ENCODE results near the gene PADI4. TPM values are rescaled to one million over a fixed set of nuclear protein-coding genes. Genes with fewer than 3 reads are reported as not detected.

PADI4 gene
- total RNA-seq, 1 experiment from 2014 or later = 7.7 TPM

DNA sequence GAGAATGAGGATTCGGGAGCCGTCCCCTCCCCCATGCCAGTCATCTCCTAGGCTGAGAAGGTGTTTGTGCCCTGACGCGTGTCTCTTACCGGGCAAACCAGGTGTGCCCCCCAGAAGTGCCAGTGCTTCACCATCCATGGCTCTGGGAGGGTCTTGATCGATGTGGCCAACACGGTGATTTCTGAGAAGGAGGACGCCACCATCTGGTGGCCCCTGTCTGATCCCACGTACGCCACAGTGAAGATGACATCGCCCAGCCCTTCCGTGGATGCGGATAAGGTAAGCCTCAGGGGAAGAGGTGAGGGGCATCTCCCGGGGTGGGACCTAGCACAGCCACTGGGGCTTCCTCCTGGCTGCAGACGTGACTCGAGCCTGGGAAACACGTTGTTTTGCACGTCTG is 65.0 kb downstream of the PADI4 start:
- intact Hi-C loops (cut with micrococcal nuclease; ENCODE audit: unreplicated experiment) = no loop called here
- H3K36me3 ChIP-seq (ENCODE audit: low read depth) = no peaks in the 10 kb centered on the region
- BruUV-seq (replicated peaks) = no TSS peak
- H3K4me1 ChIP-seq (replicated peaks; ENCODE audit: insufficient read depth) = peaks cover 40% of the 10 kb centered on the region
- no peaks in the 10 kb centered on the region for H3K79me2 ChIP-seq (ENCODE audit: low read depth)
- POLR2A ChIA-PET (ENCODE audit: unreplicated experiment) = no interaction called here
- H3F3A ChIP-seq (ENCODE audit: insufficient read depth, low read depth) = peaks cover 26% of the 10 kb centered on the region
- H2AFZ ChIP-seq = no peak overlapping the region
- H3K27me3 ChIP-seq (ENCODE audit: insufficient read depth, low read depth) = no peaks in the 10 kb centered on the region
- CTCF ChIA-PET = interaction anchor here (0.6 kb wide), 1 partner anchor 12 kb away, joined by 11 read pairs; no protein-coding TSS in a partner anchor
- no peak for DNase-seq
- H3K9me2 ChIP-seq (ENCODE audit: insufficient read depth) = no peaks in the 10 kb centered on the region
- TF ChIP-seq, protein P1, sequence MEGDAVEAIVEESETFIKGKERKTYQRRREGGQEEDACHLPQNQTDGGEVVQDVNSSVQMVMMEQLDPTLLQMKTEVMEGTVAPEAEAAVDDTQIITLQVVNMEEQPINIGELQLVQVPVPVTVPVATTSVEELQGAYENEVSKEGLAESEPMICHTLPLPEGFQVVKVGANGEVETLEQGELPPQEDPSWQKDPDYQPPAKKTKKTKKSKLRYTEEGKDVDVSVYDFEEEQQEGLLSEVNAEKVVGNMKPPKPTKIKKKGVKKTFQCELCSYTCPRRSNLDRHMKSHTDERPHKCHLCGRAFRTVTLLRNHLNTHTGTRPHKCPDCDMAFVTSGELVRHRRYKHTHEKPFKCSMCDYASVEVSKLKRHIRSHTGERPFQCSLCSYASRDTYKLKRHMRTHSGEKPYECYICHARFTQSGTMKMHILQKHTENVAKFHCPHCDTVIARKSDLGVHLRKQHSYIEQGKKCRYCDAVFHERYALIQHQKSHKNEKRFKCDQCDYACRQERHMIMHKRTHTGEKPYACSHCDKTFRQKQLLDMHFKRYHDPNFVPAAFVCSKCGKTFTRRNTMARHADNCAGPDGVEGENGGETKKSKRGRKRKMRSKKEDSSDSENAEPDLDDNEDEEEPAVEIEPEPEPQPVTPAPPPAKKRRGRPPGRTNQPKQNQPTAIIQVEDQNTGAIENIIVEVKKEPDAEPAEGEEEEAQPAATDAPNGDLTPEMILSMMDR (conservative IDR thresholded peaks at IDR 0.05) = no peak
- TF ChIP-seq EZH2 (IDR thresholded peaks at IDR 0.05; ENCODE audit: low read depth) = no peak
- H3K27ac ChIP-seq = no peak overlapping the region
- H3K4me2 ChIP-seq = no peak overlapping the region
- H4K20me1 ChIP-seq (ENCODE audit: insufficient read depth) = no peaks in the 10 kb centered on the region
- H3K4me3 ChIP-seq = no peak overlapping the region
- H3K9me3 ChIP-seq (ENCODE audit: insufficient read depth, low read depth) = no peaks in the 10 kb centered on the region

DNA sequence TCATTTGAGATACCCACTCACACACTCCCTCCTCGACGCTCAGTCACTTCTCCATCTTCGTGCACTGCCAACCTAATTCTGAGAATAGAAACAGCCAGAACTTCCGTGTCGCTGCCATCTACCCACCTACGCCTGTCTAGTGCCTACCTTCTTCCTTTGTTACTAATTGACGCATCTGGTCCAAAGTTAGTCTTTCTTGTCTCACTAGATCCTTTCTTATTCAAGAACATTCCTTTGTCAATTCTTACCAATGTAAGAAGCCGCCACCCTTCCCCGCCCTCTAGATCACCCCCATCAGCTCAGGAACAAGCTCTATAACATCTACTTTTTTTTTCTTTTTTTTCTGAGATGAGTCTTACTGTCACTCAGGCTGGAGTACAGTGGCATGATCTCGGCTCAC is 67.7 kb downstream of the PADI4 start:
- Histone ChIP-seq H2AFZ (no peak overlapping the region), H4K20me1 (ENCODE audit: insufficient read depth) (no peaks in the 10 kb centered on the region), H3K27me3 (ENCODE audit: insufficient read depth, low read depth) (no peaks in the 10 kb centered on the region), H3K27ac (no peak overlapping the region), H3K9me3 (ENCODE audit: insufficient read depth, low read depth) (no peaks in the 10 kb centered on the region), H3F3A (ENCODE audit: insufficient read depth, low read depth) (peaks cover 8% of the 10 kb centered on the region), H3K79me2 (ENCODE audit: low read depth) (no peaks in the 10 kb centered on the region), H3K4me2 (no peak overlapping the region), H3K4me1 (replicated peaks; ENCODE audit: insufficient read depth) (peaks cover 20% of the 10 kb centered on the region), H3K9me2 (ENCODE audit: insufficient read depth) (no peaks in the 10 kb centered on the region), H3K4me3 (no peak overlapping the region), H3K36me3 (ENCODE audit: low read depth) (no peaks in the 10 kb centered on the region)
- no peak for TF ChIP-seq EZH2 (IDR thresholded peaks at IDR 0.05; ENCODE audit: low read depth)
- TF ChIP-seq, protein P1 (conservative IDR thresholded peaks at IDR 0.05) = no peak
- intact Hi-C loops (cut with micrococcal nuclease; ENCODE audit: unreplicated experiment) = no loop called here
- DNase-seq = no peak
- POLR2A ChIA-PET (ENCODE audit: unreplicated experiment) = no interaction called here
- BruUV-seq (replicated peaks) = no TSS peak
- CTCF ChIA-PET = no interaction called here

DNA sequence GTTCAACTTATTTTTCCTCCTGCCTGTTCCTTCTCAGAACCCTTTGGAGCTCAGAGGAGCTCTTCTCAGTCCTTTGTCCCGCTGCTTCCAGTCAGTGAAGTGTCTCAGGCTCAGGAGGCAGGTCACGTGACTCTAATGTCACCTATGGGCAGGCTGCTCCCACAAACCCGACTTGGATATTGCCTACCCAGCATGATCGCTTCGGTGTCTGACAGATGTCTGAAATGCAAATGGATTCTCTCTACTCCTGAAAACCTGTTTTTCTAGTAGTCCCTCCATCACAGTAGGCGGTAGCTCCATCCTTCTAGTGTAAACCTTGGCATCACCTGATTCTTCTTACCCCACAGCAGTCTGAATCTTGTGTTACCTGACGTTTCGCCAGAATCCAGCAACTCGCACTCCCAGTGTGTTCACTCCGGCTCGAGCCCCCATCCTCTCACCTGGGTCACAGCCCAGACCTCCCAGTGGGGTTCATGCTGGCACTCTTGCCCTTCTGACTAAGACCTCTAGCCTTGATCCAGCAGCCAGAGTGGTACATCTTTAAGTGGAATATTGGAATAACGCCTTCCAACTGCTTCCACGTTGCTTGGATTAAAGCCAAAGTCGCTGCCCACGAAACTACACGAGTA is 69.4 kb downstream of the PADI4 start:
- H3K36me3 ChIP-seq (ENCODE audit: low read depth) = no peaks in the 10 kb centered on the region
- CTCF ChIA-PET = no interaction called here
- no TSS peak for BruUV-seq (replicated peaks)

More for the DNA sequence above, 69.4 kb downstream of the PADI4 start:
- peak; percentile 44 to 80 for DNase-seq
- Histone ChIP-seq H3K4me1 (replicated peaks; ENCODE audit: insufficient read depth) (peaks cover 13% of the 10 kb centered on the region), H3K27ac (0 out of 2 replicates have a peak overlapping the region, but pooled peaks have one; percentile 43), H4K20me1 (ENCODE audit: insufficient read depth) (no peaks in the 10 kb centered on the region), H3K4me3 (no peak overlapping the region), H3K79me2 (ENCODE audit: low read depth) (no peaks in the 10 kb centered on the region), H3K9me2 (ENCODE audit: insufficient read depth) (no peaks in the 10 kb centered on the region), H3K4me2 (peak overlapping the region; percentile 61), H3K9me3 (ENCODE audit: insufficient read depth, low read depth) (no peaks in the 10 kb centered on the region), H2AFZ (peak overlapping the region; percentile 72), H3F3A (ENCODE audit: insufficient read depth, low read depth) (peaks cover 8% of the 10 kb centered on the region), H3K27me3 (ENCODE audit: insufficient read depth, low read depth) (no peaks in the 10 kb centered on the region)
- intact Hi-C loops (cut with micrococcal nuclease; ENCODE audit: unreplicated experiment) = no loop called here
- POLR2A ChIA-PET (ENCODE audit: unreplicated experiment) = interaction anchor here (0.5 to 0.7 kb wide), 4 partner anchors 8 to 1887 kb away, joined by 3 to 6 read pairs (median 4); no protein-coding TSS in a partner anchor
- TF ChIP-seq, protein P1 (conservative IDR thresholded peaks at IDR 0.05) = no peak
- no peak for TF ChIP-seq EZH2 (IDR thresholded peaks at IDR 0.05; ENCODE audit: low read depth)
